Lower lobe of right lung (tissue), 2 donors: ENCODE results near the gene LHFPL6. TPM values are rescaled to one million over a fixed set of nuclear protein-coding genes. Genes with fewer than 3 reads are reported as not detected.

Source experiments
- ATAC-seq, 2 donors: fragments of 200-7000 bp; cut with Tn5 transposase; one replicate each; pipeline ENCODE4 v1.9.1; 2020 to 2022; ENCODE audit warnings: mild to moderate bottlenecking in 2 of 2, moderate library complexity in 2 of 2
- DNase-seq: peaks from one replicate; pipeline ENCODE4 v3.0.0-alpha.2; 2020
- H3K27ac ChIP-seq: fragments of 200-600 bp; one replicate; pipeline ENCODE4 v1.8.0; 2022
- H3K27me3 ChIP-seq: fragments of 200-600 bp; one replicate; pipeline ENCODE4 v1.8.0; 2022; ENCODE audit warnings: low read depth
- H3K36me3 ChIP-seq: fragments of 200-600 bp; one replicate; pipeline ENCODE4 v1.8.0; 2022; ENCODE audit warnings: mild to moderate bottlenecking
- H3K4me1 ChIP-seq: fragments of 200-600 bp; one replicate; pipeline ENCODE4 v1.8.0; 2022
- H3K4me3 ChIP-seq: fragments of 200-600 bp; one replicate; pipeline ENCODE4 v1.8.0; 2022; ENCODE audit warnings: mild to moderate bottlenecking
- H3K9me3 ChIP-seq: fragments of 200-600 bp; one replicate; pipeline ENCODE4 v1.8.0; 2022
- CTCF ChIP-seq: fragments of 200-600 bp; IDR thresholded peaks from one replicate; pipeline ENCODE4 v1.8.0; 2022; ENCODE audit warnings: antibody characterized with exemption, mild to moderate bottlenecking
- intact Hi-C: fragments of 100-400 bp; cut with DNase I; formaldehyde crosslinking; loops from one replicate; pipeline ENCODE4 v1.11.0; 2022
- total RNA-seq: library from RNA; stranded (reverse); fragmentation: NEBNext Ultra II Directional; extraction: Animal tissue kit (Norgen Biotek cat#: 25700); gene quantifications from one replicate; pipeline ENCODE4 v1.2.1, GENCODE V29; 2021
- donor health status: DM: no; HTN: yes; CAD: no; lungs with severe emphysema.

LHFPL6 gene
- total RNA-seq, 1 donor from 2014 or later = 68.7 TPM

- Histone ChIP-seq H3K4me3 (no peak overlapping the region), H3K4me1 (no peaks in the 10 kb centered on the region), H3K27ac (no peak overlapping the region), H3K9me3 (no peaks in the 10 kb centered on the region), H3K36me3 (no peaks in the 10 kb centered on the region), H3K27me3 (no peaks in the 10 kb centered on the region)
- TF ChIP-seq CTCF = no peak
- ATAC-seq = no peak
- intact Hi-C loops = no loop called here
- no peak for DNase-seq
Observed at GRCh38 chr13:39522329-39522728, 80.7 kb downstream of the LHFPL6 start.

GRCh38 chr13:39521701-39522100, 81.3 kb downstream of the LHFPL6 start:
- intact Hi-C loops = no loop called here
- DNase-seq = no peak
- Histone ChIP-seq H3K9me3 (no peaks in the 10 kb centered on the region), H3K27ac (no peak overlapping the region), H3K27me3 (no peaks in the 10 kb centered on the region), H3K4me3 (no peak overlapping the region), H3K36me3 (no peaks in the 10 kb centered on the region), H3K4me1 (no peaks in the 10 kb centered on the region)
- no peak for TF ChIP-seq CTCF
- no peak for ATAC-seq

- Histone ChIP-seq H3K36me3 (no peaks in the 10 kb centered on the region), H3K4me3 (no peak overlapping the region), H3K9me3 (no peaks in the 10 kb centered on the region), H3K27ac (no peak overlapping the region), H3K4me1 (peaks cover 9% of the 10 kb centered on the region), H3K27me3 (no peaks in the 10 kb centered on the region)
- no peak for DNase-seq
- no peak for TF ChIP-seq CTCF
- intact Hi-C loops = no loop called here
- peak; percentile 58 to 81 for ATAC-seq
Observed at GRCh38 chr13:39516096-39516495, 86.9 kb downstream of the LHFPL6 start.

GRCh38 chr13:39515224-39515714, 87.7 kb downstream of the LHFPL6 start:
- no peaks in the 10 kb centered on the region for H3K36me3 ChIP-seq
- peaks cover 9% of the 10 kb centered on the region for H3K4me1 ChIP-seq
- intact Hi-C loops = no loop called here
- no peak for TF ChIP-seq CTCF
- H3K4me3 ChIP-seq = no peak overlapping the region
- ATAC-seq = no peak
- H3K9me3 ChIP-seq = no peaks in the 10 kb centered on the region
- no peak overlapping the region for H3K27ac ChIP-seq
- DNase-seq = no peak
- H3K27me3 ChIP-seq = no peaks in the 10 kb centered on the region

GRCh38 chr13:39512687-39513086, 90.3 kb downstream of the LHFPL6 start:
- intact Hi-C loops = no loop called here
- Histone ChIP-seq H3K36me3 (no peaks in the 10 kb centered on the region), H3K9me3 (no peaks in the 10 kb centered on the region), H3K27me3 (no peaks in the 10 kb centered on the region), H3K4me1 (peaks cover 9% of the 10 kb centered on the region), H3K4me3 (no peak overlapping the region), H3K27ac (no peak overlapping the region)
- ATAC-seq (no peak), DNase-seq (no peak)
- TF ChIP-seq CTCF = no peak

- Histone ChIP-seq H3K27ac (no peak overlapping the region), H3K4me3 (no peak overlapping the region), H3K36me3 (no peaks in the 10 kb centered on the region), H3K4me1 (peaks cover 12% of the 10 kb centered on the region), H3K27me3 (no peaks in the 10 kb centered on the region), H3K9me3 (no peaks in the 10 kb centered on the region)
- intact Hi-C loops = no loop called here
- no peak for TF ChIP-seq CTCF
- no peak for DNase-seq
- ATAC-seq = no peak
Observed at GRCh38 chr13:39510316-39510695, 92.7 kb downstream of the LHFPL6 start.
